AG20443 (cell line): ENCODE results near the gene KLHL22.
"Not testable (repeated sequence)": the region's sequence is repeated elsewhere in the genome, so short reads cannot be mapped to it uniquely, and the experiment has no call there.

Source experiments
- DNase-seq: peaks from one replicate; pipeline ENCODE4 v3.0.0; 2012; ENCODE audit warnings: low spot score, mixed read lengths

Gene KLHL22

GRCh38 chr22:20421507-20421874, 74.1 kb downstream of the KLHL22 start:
- DNase-seq, result no peak

- DNase-seq, result no peak
These were observed 75.3 kb downstream of the KLHL22 start for GRCh38 chr22:20420157-20420842.

GRCh38 chr22:20419664-20419951, 76.0 kb downstream of the KLHL22 start:
- no peak for DNase-seq

- peak; percentile 93 for DNase-seq
These were observed 77.3 kb downstream of the KLHL22 start for GRCh38 chr22:20418211-20418788.

GRCh38 chr22:20415699-20416098, 79.9 kb downstream of the KLHL22 start:
- DNase-seq, result not testable (repeated sequence)

GRCh38 chr22:20415241-20415640, 80.4 kb downstream of the KLHL22 start:
- not testable (repeated sequence) for DNase-seq

GRCh38 chr22:20414450-20414849, 81.1 kb downstream of the KLHL22 start:
- no peak for DNase-seq

- no peak for DNase-seq
These were observed 81.5 kb downstream of the KLHL22 start for GRCh38 chr22:20414059-20414440.

- DNase-seq, result no peak
These were observed 82.2 kb downstream of the KLHL22 start for GRCh38 chr22:20413217-20414058.

- no peak for DNase-seq
These were observed 83.0 kb downstream of the KLHL22 start for GRCh38 chr22:20412474-20413216.

- DNase-seq, result not testable (repeated sequence)
These were observed 86.2 kb downstream of the KLHL22 start for GRCh38 chr22:20409385-20409784.

GRCh38 chr22:20408891-20409290, 86.7 kb downstream of the KLHL22 start:
- DNase-seq, result no peak

GRCh38 chr22:20407829-20408228, 87.8 kb downstream of the KLHL22 start:
- no peak for DNase-seq

GRCh38 chr22:20406686-20407408, 88.7 kb downstream of the KLHL22 start:
- DNase-seq, result no peak

GRCh38 chr22:20405931-20406685, 89.5 kb downstream of the KLHL22 start:
- no peak for DNase-seq

GRCh38 chr22:20405291-20405930, 90.2 kb downstream of the KLHL22 start:
- no peak for DNase-seq

GRCh38 chr22:20404881-20405280, 90.7 kb downstream of the KLHL22 start:
- DNase-seq, result no peak

- no peak for DNase-seq
These were observed 91.8 kb downstream of the KLHL22 start for GRCh38 chr22:20403779-20404140.

GRCh38 chr22:20402960-20403778, 92.4 kb downstream of the KLHL22 start:
- no peak for DNase-seq
